Measurements from ENCODE around the gene CYP2J2. TPM values are rescaled to one million over a fixed set of nuclear protein-coding genes. Genes with fewer than 3 reads are reported as not detected.
"Not testable (repeated sequence)": the region's sequence is repeated elsewhere in the genome, so short reads cannot be mapped to it uniquely, and the experiment has no call there.

Gene CYP2J2
- total and polyA plus RNA-seq, 3 experiments from 2014 or later = 0.42 to 1.6 (median 0.70) TPM

GRCh38 chr1:59936358-59936821, 9.8 kb upstream of the CYP2J2 start:
- CTCF ChIA-PET = no interaction called here
- DNase-seq = no peak
- POLR2A ChIA-PET = no interaction called here
- Histone ChIP-seq H3K4me1 (ENCODE audit: insufficient read depth, low read length) (no peaks in the 10 kb centered on the region), H3K27ac (ENCODE audit: low read depth, low read length) (no peak overlapping the region), H3K4me3 (ENCODE audit: low read length) (no peak overlapping the region), H3K27me3 (ENCODE audit: insufficient read depth, low read length, poor library complexity, severe bottlenecking) (no peaks in the 10 kb centered on the region), H3K36me3 (ENCODE audit: insufficient read depth, low read length) (no peaks in the 10 kb centered on the region), H3K9me3 (ENCODE audit: low read length) (no peaks in the 10 kb centered on the region)
- no peak overlapping the region for H3K4me3 Mint-ChIP-seq
- H3K4me1 Mint-ChIP-seq = no peaks in the 10 kb centered on the region
- peaks cover 5 to 9% (median 6%) of the 10 kb centered on the region in 5 donors for H3K9me3 Mint-ChIP-seq
- H3K27me3 Mint-ChIP-seq = peaks cover 15 to 32% of the 10 kb centered on the region in 2 donors
- H3K27ac Mint-ChIP-seq = no peak overlapping the region
- H3K36me3 Mint-ChIP-seq = no peaks in the 10 kb centered on the region

GRCh38 chr1:59928996-59929395, 2.4 kb upstream of the CYP2J2 start:
- peaks cover 22 to 62% of the 10 kb centered on the region in 2 donors for H3K27me3 Mint-ChIP-seq
- Histone ChIP-seq H3K9me3 (ENCODE audit: low read length) (no peaks in the 10 kb centered on the region), H3K27me3 (ENCODE audit: insufficient read depth, low read length, poor library complexity, severe bottlenecking) (no peaks in the 10 kb centered on the region), H3K36me3 (ENCODE audit: insufficient read depth, low read length) (no peaks in the 10 kb centered on the region), H3K4me1 (ENCODE audit: insufficient read depth, low read length) (no peaks in the 10 kb centered on the region), H3K27ac (ENCODE audit: low read depth, low read length) (no peak overlapping the region), H3K4me3 (ENCODE audit: low read length) (no peak overlapping the region)
- peaks cover 0 to 6% (median 0%) of the 10 kb centered on the region in 3 donors for H3K36me3 Mint-ChIP-seq
- ChIA-PET CTCF (no interaction called here), POLR2A (no interaction called here)
- DNase-seq = no peak
- H3K4me1 Mint-ChIP-seq = peaks cover 12 to 15% (median 14%) of the 10 kb centered on the region in 3 donors
- H3K4me3 Mint-ChIP-seq = no peak overlapping the region
- peaks cover 0 to 15% (median 9%) of the 10 kb centered on the region in 5 donors for H3K9me3 Mint-ChIP-seq
- H3K27ac Mint-ChIP-seq = no peak overlapping the region

GRCh38 chr1:59927213-59927612, 640 bp upstream of the CYP2J2 start:
- Histone ChIP-seq H3K4me1 (ENCODE audit: insufficient read depth, low read length) (no peaks in the 10 kb centered on the region), H3K27me3 (ENCODE audit: insufficient read depth, low read length, poor library complexity, severe bottlenecking) (no peaks in the 10 kb centered on the region), H3K36me3 (ENCODE audit: insufficient read depth, low read length) (no peaks in the 10 kb centered on the region), H3K4me3 (ENCODE audit: low read length) (peak overlapping the region; percentile 81), H3K9me3 (ENCODE audit: low read length) (no peaks in the 10 kb centered on the region), H3K27ac (ENCODE audit: low read depth, low read length) (no peak overlapping the region)
- Mint-ChIP-seq H3K27me3 (peaks cover 18 to 59% of the 10 kb centered on the region in 2 donors), H3K9me3 (peaks cover 0 to 20% (median 15%) of the 10 kb centered on the region in 5 donors), H3K4me3 (peak overlapping the region; percentile 42 to 91 (median 87)), H3K36me3 (peaks cover 0 to 9% (median 0%) of the 10 kb centered on the region in 3 donors), H3K4me1 (peaks cover 12 to 15% (median 14%) of the 10 kb centered on the region in 3 donors), H3K27ac (peak overlapping the region in 1 of 8 donors; percentile 52)
- DNase-seq = no peak
- ChIA-PET CTCF (no interaction called here), POLR2A (no interaction called here)

GRCh38 chr1:59924653-59925052, 1.9 kb downstream of the CYP2J2 start:
- no peaks in the 10 kb centered on the region for H3K4me1 ChIP-seq (ENCODE audit: insufficient read depth, low read length)
- H3K27ac Mint-ChIP-seq = no peak overlapping the region
- H3K4me3 ChIP-seq (ENCODE audit: low read length) = no peak overlapping the region
- H3K36me3 Mint-ChIP-seq = peaks cover 0 to 9% (median 0%) of the 10 kb centered on the region in 3 donors
- peaks cover 14 to 15% (median 15%) of the 10 kb centered on the region in 3 donors for H3K4me1 Mint-ChIP-seq
- H3K27ac ChIP-seq (ENCODE audit: low read depth, low read length) = no peak overlapping the region
- H3K27me3 Mint-ChIP-seq = peaks cover 27 to 65% of the 10 kb centered on the region in 2 donors
- H3K4me3 Mint-ChIP-seq = no peak overlapping the region
- H3K27me3 ChIP-seq (ENCODE audit: insufficient read depth, low read length, poor library complexity, severe bottlenecking) = no peaks in the 10 kb centered on the region
- CTCF ChIA-PET = no interaction called here
- POLR2A ChIA-PET = no interaction called here
- H3K9me3 Mint-ChIP-seq = peaks cover 0 to 20% (median 17%) of the 10 kb centered on the region in 5 donors
- no peaks in the 10 kb centered on the region for H3K9me3 ChIP-seq (ENCODE audit: low read length)
- H3K36me3 ChIP-seq (ENCODE audit: insufficient read depth, low read length) = no peaks in the 10 kb centered on the region
- no peak for DNase-seq

DNA sequence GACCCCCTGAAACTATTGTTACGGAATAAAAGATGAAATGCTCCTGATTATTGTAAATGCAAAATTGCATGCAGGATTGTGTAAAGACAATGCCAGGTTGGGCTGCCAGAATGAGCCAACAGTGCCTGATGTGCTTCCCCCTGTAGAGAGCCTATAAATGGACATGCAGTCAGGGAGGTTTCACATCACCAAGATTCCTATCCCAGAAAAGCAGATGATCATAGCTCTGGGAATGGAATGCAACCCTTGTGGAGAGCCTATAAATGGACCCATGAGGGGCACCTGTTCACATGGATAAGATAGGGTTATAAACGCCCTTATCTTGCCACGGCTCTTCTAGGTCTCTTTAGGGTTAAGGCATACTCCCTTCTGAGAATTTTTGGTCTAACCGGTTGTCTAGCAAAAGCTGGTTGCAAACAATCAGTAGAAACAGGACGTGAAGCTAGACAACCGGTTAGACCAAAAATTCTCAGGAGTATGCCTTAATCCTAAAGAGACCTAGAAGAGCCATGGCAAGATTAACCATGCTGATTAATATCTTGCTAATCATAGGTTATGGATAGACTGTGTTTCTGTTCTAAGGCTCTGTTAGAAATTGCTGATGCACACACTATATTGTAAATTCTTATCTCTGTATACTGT, 5.2 kb downstream of the CYP2J2 start:
- H3K9me3 Mint-ChIP-seq = peaks cover 0 to 20% (median 17%) of the 10 kb centered on the region in 5 donors
- H3K36me3 ChIP-seq (ENCODE audit: insufficient read depth, low read length); H3K9me3 ChIP-seq (ENCODE audit: low read length); H3K27ac ChIP-seq (ENCODE audit: low read depth, low read length); H3K4me3 ChIP-seq (ENCODE audit: low read length); H3K4me1 Mint-ChIP-seq; CTCF ChIA-PET; H3K27ac Mint-ChIP-seq; H3K36me3 Mint-ChIP-seq; H3K27me3 ChIP-seq (ENCODE audit: insufficient read depth, low read length, poor library complexity, severe bottlenecking); DNase-seq; H3K4me1 ChIP-seq (ENCODE audit: insufficient read depth, low read length); H3K4me3 Mint-ChIP-seq; POLR2A ChIA-PET: not testable (repeated sequence)
- peaks cover 26 to 68% of the 10 kb centered on the region in 2 donors for H3K27me3 Mint-ChIP-seq

DNA sequence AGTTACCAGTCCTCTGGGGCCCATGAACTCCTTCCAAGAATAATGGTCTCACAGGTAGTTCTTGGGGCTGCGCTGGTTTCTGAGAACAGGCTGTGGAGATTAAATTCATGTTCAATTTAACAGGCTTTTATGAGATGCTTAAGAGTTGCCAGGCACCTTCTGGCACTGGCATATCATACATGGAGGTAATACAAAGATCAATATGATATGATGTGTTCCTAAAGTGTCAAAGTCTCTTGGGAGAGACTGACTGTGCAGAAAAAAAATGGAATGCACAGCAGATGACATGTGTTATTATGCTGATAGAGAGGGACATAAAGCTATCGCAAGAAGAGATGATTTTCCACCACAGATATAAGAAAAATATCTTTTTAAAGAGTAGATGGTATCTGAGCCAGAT, 6.8 kb downstream of the CYP2J2 start:
- H3K27me3 ChIP-seq (ENCODE audit: insufficient read depth, low read length, poor library complexity, severe bottlenecking) = no peaks in the 10 kb centered on the region
- peaks cover 0 to 4% (median 0%) of the 10 kb centered on the region in 3 donors for H3K36me3 Mint-ChIP-seq
- no peaks in the 10 kb centered on the region for H3K4me1 ChIP-seq (ENCODE audit: insufficient read depth, low read length)
- no peak for DNase-seq
- no peak overlapping the region for H3K4me3 ChIP-seq (ENCODE audit: low read length)
- no peaks in the 10 kb centered on the region for H3K9me3 ChIP-seq (ENCODE audit: low read length)
- peaks cover 17 to 61% of the 10 kb centered on the region in 2 donors for H3K27me3 Mint-ChIP-seq
- peaks cover 0 to 3% (median 0%) of the 10 kb centered on the region in 3 donors for H3K4me1 Mint-ChIP-seq
- H3K27ac ChIP-seq (ENCODE audit: low read depth, low read length) = no peak overlapping the region
- no peak overlapping the region for H3K27ac Mint-ChIP-seq
- CTCF ChIA-PET = no interaction called here
- H3K4me3 Mint-ChIP-seq = no peak overlapping the region
- POLR2A ChIA-PET = no interaction called here
- peaks cover 0 to 12% (median 9%) of the 10 kb centered on the region in 5 donors for H3K9me3 Mint-ChIP-seq
- H3K36me3 ChIP-seq (ENCODE audit: insufficient read depth, low read length) = no peaks in the 10 kb centered on the region

DNA sequence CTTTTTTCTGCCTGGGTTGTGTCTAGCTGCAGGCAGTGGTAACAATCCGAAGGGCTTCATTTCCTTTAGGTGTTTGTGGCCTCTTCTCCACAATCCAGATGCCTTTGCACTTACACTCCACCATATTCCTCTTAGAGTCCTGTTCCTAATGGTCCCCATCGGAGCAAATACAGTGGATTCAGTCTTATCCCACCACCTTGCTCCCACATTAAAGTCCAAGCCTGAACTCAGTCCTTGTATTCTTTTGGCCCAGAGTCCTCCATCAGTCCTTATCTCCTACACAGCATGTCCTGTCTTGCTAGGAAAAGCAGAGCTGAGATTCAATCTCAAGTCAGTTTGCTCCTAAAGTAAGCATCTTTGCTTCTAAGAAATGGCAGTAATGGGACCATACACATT, 8.8 kb downstream of the CYP2J2 start:
- POLR2A ChIA-PET = no interaction called here
- DNase-seq = no peak
- CTCF ChIA-PET = no interaction called here

GRCh38 chr1:59917026-59917784, 9.4 kb downstream of the CYP2J2 start:
- Mint-ChIP-seq H3K4me1 (peaks cover 0 to 3% (median 0%) of the 10 kb centered on the region in 3 donors), H3K4me3 (no peak overlapping the region), H3K9me3 (peaks cover 0 to 2% (median 0%) of the 10 kb centered on the region in 5 donors), H3K27me3 (peaks cover 13 to 53% of the 10 kb centered on the region in 2 donors), H3K27ac (peak overlapping the region in 1 of 8 donors; percentile 62), H3K36me3 (no peaks in the 10 kb centered on the region)
- Histone ChIP-seq H3K9me3 (ENCODE audit: low read length) (no peaks in the 10 kb centered on the region), H3K27me3 (ENCODE audit: insufficient read depth, low read length, poor library complexity, severe bottlenecking) (no peaks in the 10 kb centered on the region), H3K4me3 (ENCODE audit: low read length) (no peak overlapping the region), H3K27ac (ENCODE audit: low read depth, low read length) (no peak overlapping the region), H3K4me1 (ENCODE audit: insufficient read depth, low read length) (no peaks in the 10 kb centered on the region), H3K36me3 (ENCODE audit: insufficient read depth, low read length) (no peaks in the 10 kb centered on the region)
- no peak for DNase-seq
- POLR2A ChIA-PET = no interaction called here
- CTCF ChIA-PET = no interaction called here

More for the DNA sequence above, 8.8 kb downstream of the CYP2J2 start:
- peaks cover 13 to 57% of the 10 kb centered on the region in 2 donors for H3K27me3 Mint-ChIP-seq
- no peak overlapping the region for H3K27ac Mint-ChIP-seq
- no peak overlapping the region for H3K4me3 Mint-ChIP-seq
- no peak overlapping the region for H3K27ac ChIP-seq (ENCODE audit: low read depth, low read length)
- H3K36me3 ChIP-seq (ENCODE audit: insufficient read depth, low read length) = no peaks in the 10 kb centered on the region
- H3K36me3 Mint-ChIP-seq = no peaks in the 10 kb centered on the region
- peaks cover 0 to 3% (median 0%) of the 10 kb centered on the region in 3 donors for H3K4me1 Mint-ChIP-seq
- no peaks in the 10 kb centered on the region for H3K9me3 ChIP-seq (ENCODE audit: low read length)
- H3K9me3 Mint-ChIP-seq = peaks cover 0 to 2% (median 0%) of the 10 kb centered on the region in 5 donors
- no peak overlapping the region for H3K4me3 ChIP-seq (ENCODE audit: low read length)
- no peaks in the 10 kb centered on the region for H3K4me1 ChIP-seq (ENCODE audit: insufficient read depth, low read length)
- no peaks in the 10 kb centered on the region for H3K27me3 ChIP-seq (ENCODE audit: insufficient read depth, low read length, poor library complexity, severe bottlenecking)

Measured in CD8-positive, alpha-beta memory T cell (primary cell).